H1 (cell line): Measurements from ENCODE around the gene THUMPD2. TPM values are rescaled to one million over a fixed set of nuclear protein-coding genes. Genes with fewer than 3 reads are reported as not detected.

Source experiments
- EP300 ChIP-seq, 2 experiments: IDR thresholded peaks; 1 replicate in 1 of 2; 2 replicates in 1 of 2; pipeline ENCODE4 v1.6.1; 2011 to 2012; ENCODE audit warnings: low read depth in 2 of 2, low read length in 2 of 2, mild to moderate bottlenecking in 2 of 2, borderline replicate concordance in 1 of 2, inconsistent platforms in 1 of 2, moderate library complexity in 1 of 2
- EZH2 ChIP-seq: fragments of 200-600 bp; sonication (generic); IDR thresholded peaks from 2 replicates; pipeline ENCODE4 v1.7.1; 2012; ENCODE audit warnings: low read depth, mild to moderate bottlenecking, moderate library complexity, low read length, inconsistent platforms; ENCODE audit not compliant: severe bottlenecking
- KDM4A ChIP-seq: IDR thresholded peaks from one replicate; pipeline ENCODE4 v1.7.1; 2012; ENCODE audit warnings: low read depth, mild to moderate bottlenecking, moderate library complexity, low read length, inconsistent platforms; ENCODE audit not compliant: severe bottlenecking
- POU5F1 ChIP-seq: IDR thresholded peaks from 2 replicates; pipeline ENCODE4 v1.6.1; 2011; ENCODE audit warnings: low read depth, mild to moderate bottlenecking, low read length, moderate library complexity
- SP2 ChIP-seq: IDR thresholded peaks from 2 replicates; pipeline ENCODE4 v1.6.1; 2012; ENCODE audit warnings: mild to moderate bottlenecking, low read length, inconsistent platforms
- SUZ12 ChIP-seq: fragments of 200-600 bp; sonication (generic); IDR thresholded peaks from 2 replicates; pipeline ENCODE4 v1.6.1; 2012; ENCODE audit warnings: mild to moderate bottlenecking, inconsistent platforms, low read length, moderate library complexity, mixed read lengths
- TAF7 ChIP-seq: optimal IDR thresholded peaks from 2 replicates; pipeline ENCODE3; 2011; ENCODE audit warnings: low read depth, mild to moderate bottlenecking, inconsistent platforms, low read length, moderate library complexity, borderline replicate concordance
- USF2 ChIP-seq: IDR thresholded peaks from 2 replicates; pipeline ENCODE4 v1.6.1; 2011; ENCODE audit warnings: low read length, improper control_type of control experiment
- polyA plus RNA-seq, 7 experiments: library from polyadenylated mRNA; depleted of rRNA in 3 of 7; stranded (reverse) in 5 of 7; unstranded in 2 of 7; fragments of >200 nt in 5 of 7; fragments of 200-250 nt in 2 of 7; gene quantifications; 1 replicate in 5 of 7; 2 replicates in 1 of 7; 4 replicates in 1 of 7; pipeline versions ENCODE4 v1.2.1 to v1.2.3, GENCODE V29; 2011 to 2013; ENCODE audit warnings: missing spikeins in 2 of 7, mixed read lengths in 2 of 7
- total RNA-seq: library from RNA; stranded (reverse); fragmentation: NEBNext Ultra II Directional; extraction: Animal tissue kit (Norgen Biotek cat#: 25700); gene quantifications from 2 replicates; pipeline ENCODE4 v1.2.1, GENCODE V29; 2021
- TF ChIP-seq, protein P1 (sequence below): fragments of 300-600 bp; sonication (generic); IDR thresholded peaks from 2 replicates; pipeline ENCODE4 v1.7.1; 2012; ENCODE audit warnings: low read length, moderate library complexity, mild to moderate bottlenecking, inconsistent platforms; ENCODE audit not compliant: insufficient replicate concordance

Gene THUMPD2
- total and polyA plus RNA-seq, 2 of the 8 experiments (the other 6 are each of a cell fraction or from before 2014, with no cell fraction given) = 8.6 to 17.0 TPM

DNA sequence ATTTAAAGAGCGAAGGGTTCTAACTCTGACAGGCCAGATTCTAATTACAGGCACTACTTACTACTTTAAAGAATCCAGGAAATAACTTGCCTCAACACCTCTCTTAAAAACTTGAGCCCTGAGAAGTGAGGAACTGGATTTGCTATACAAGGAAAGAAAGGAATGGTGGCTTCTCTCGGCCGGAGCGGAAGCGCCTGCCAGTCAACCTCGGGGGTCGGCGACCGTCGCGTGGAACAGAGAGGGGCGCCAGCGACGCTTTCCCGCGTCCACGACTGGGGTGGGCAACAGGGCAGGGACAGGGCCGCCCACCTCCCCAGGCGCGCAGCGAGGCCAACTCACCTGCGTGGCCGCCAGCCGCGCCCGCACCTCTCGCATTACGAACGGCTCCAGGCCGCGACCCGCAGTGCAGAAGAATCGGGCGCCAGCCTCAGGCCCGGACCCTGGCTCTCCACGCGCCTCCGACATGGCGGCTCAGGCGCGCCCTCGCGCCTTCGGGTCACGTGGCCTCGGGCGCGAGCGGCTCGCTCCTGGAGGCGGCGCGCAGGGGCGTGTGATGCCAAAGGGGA lies at the start of gene THUMPD2 (continued):
- TF ChIP-seq, protein P1, sequence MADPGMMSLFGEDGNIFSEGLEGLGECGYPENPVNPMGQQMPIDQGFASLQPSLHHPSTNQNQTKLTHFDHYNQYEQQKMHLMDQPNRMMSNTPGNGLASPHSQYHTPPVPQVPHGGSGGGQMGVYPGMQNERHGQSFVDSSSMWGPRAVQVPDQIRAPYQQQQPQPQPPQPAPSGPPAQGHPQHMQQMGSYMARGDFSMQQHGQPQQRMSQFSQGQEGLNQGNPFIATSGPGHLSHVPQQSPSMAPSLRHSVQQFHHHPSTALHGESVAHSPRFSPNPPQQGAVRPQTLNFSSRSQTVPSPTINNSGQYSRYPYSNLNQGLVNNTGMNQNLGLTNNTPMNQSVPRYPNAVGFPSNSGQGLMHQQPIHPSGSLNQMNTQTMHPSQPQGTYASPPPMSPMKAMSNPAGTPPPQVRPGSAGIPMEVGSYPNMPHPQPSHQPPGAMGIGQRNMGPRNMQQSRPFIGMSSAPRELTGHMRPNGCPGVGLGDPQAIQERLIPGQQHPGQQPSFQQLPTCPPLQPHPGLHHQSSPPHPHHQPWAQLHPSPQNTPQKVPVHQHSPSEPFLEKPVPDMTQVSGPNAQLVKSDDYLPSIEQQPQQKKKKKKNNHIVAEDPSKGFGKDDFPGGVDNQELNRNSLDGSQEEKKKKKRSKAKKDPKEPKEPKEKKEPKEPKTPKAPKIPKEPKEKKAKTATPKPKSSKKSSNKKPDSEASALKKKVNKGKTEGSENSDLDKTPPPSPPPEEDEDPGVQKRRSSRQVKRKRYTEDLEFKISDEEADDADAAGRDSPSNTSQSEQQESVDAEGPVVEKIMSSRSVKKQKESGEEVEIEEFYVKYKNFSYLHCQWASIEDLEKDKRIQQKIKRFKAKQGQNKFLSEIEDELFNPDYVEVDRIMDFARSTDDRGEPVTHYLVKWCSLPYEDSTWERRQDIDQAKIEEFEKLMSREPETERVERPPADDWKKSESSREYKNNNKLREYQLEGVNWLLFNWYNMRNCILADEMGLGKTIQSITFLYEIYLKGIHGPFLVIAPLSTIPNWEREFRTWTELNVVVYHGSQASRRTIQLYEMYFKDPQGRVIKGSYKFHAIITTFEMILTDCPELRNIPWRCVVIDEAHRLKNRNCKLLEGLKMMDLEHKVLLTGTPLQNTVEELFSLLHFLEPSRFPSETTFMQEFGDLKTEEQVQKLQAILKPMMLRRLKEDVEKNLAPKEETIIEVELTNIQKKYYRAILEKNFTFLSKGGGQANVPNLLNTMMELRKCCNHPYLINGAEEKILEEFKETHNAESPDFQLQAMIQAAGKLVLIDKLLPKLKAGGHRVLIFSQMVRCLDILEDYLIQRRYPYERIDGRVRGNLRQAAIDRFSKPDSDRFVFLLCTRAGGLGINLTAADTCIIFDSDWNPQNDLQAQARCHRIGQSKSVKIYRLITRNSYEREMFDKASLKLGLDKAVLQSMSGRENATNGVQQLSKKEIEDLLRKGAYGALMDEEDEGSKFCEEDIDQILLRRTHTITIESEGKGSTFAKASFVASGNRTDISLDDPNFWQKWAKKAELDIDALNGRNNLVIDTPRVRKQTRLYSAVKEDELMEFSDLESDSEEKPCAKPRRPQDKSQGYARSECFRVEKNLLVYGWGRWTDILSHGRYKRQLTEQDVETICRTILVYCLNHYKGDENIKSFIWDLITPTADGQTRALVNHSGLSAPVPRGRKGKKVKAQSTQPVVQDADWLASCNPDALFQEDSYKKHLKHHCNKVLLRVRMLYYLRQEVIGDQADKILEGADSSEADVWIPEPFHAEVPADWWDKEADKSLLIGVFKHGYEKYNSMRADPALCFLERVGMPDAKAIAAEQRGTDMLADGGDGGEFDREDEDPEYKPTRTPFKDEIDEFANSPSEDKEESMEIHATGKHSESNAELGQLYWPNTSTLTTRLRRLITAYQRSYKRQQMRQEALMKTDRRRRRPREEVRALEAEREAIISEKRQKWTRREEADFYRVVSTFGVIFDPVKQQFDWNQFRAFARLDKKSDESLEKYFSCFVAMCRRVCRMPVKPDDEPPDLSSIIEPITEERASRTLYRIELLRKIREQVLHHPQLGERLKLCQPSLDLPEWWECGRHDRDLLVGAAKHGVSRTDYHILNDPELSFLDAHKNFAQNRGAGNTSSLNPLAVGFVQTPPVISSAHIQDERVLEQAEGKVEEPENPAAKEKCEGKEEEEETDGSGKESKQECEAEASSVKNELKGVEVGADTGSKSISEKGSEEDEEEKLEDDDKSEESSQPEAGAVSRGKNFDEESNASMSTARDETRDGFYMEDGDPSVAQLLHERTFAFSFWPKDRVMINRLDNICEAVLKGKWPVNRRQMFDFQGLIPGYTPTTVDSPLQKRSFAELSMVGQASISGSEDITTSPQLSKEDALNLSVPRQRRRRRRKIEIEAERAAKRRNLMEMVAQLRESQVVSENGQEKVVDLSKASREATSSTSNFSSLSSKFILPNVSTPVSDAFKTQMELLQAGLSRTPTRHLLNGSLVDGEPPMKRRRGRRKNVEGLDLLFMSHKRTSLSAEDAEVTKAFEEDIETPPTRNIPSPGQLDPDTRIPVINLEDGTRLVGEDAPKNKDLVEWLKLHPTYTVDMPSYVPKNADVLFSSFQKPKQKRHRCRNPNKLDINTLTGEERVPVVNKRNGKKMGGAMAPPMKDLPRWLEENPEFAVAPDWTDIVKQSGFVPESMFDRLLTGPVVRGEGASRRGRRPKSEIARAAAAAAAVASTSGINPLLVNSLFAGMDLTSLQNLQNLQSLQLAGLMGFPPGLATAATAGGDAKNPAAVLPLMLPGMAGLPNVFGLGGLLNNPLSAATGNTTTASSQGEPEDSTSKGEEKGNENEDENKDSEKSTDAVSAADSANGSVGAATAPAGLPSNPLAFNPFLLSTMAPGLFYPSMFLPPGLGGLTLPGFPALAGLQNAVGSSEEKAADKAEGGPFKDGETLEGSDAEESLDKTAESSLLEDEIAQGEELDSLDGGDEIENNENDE = no peak
- no peak for TF ChIP-seq EZH2
- TF ChIP-seq USF2 = peak; percentile 89
- TF ChIP-seq POU5F1 = no peak
- TF ChIP-seq SUZ12 = no peak
- TF ChIP-seq SP2 = no peak
- TF ChIP-seq TAF7 = peak; percentile 73
- TF ChIP-seq EP300 (IDR thresholded peaks at IDR 0.05; ENCODE audit: borderline replicate concordance in 1 of 2, low read depth in 2 of 2, low read length in 2 of 2) = peak in 1 of 2 experiments; percentile 59; a peak in 1 of 3 replicates
- peak; percentile 93 for TF ChIP-seq KDM4A
